ENCODE results near the gene NFKBIB. TPM values are rescaled to one million over a fixed set of nuclear protein-coding genes. Genes with fewer than 3 reads are reported as not detected.
A peak's percentile ranks its signal among the peaks of the same experiment; 100 is the strongest.

The NFKBIB gene
- total and polyA plus RNA-seq, 10 donors, result 18.1 to 33.5 (median 23.1) TPM

- Histone ChIP-seq H3K36me3 (peaks cover 0 to 72% (median 22%) of the 10 kb centered on the region in 6 donors), H3K27ac (peak overlapping the region; percentile 92 to 98 (median 94)), H3K4me1 (peaks cover 13 to 44% (median 26%) of the 10 kb centered on the region in 6 donors), H3K4me3 (peak overlapping the region in 5 of 8 donors; percentile 23 to 65 (median 30)), H3K9me3 (no peaks in the 10 kb centered on the region), H3K27me3 (replicated peaks in 1 of 7) (no peaks in the 10 kb centered on the region)
- TF ChIP-seq CTCF (IDR thresholded peaks at IDR 0.05 in 8 of 11, conservative IDR thresholded peaks at IDR 0.05 in 3 of 11) (no peak), POLR2AphosphoS5 (IDR thresholded peaks at IDR 0.05) (no peak), POLR2A (IDR thresholded peaks at IDR 0.05) (no peak)
- intact Hi-C loops (cut with DNase I; ENCODE audit: low total_unique reads), result no loop called here
- peak; percentile 78 for DNase-seq
- 52 to 66% (median 64%) methylated on average over 14 to 16 of the region's 16 CpGs for WGBS, 5 donors
Observed at GRCh38 chr19:38878575-38879399, 21.0 kb upstream of the NFKBIB start.

GRCh38 chr19:38879400-38879751, 20.4 kb upstream of the NFKBIB start:
- intact Hi-C loops (cut with DNase I; ENCODE audit: low total_unique reads), result no loop called here
- Histone ChIP-seq H3K4me3 (peak overlapping the region in 1 of 8 donors; percentile 65), H3K9me3 (no peaks in the 10 kb centered on the region), H3K36me3 (peaks cover 0 to 70% (median 25%) of the 10 kb centered on the region in 6 donors), H3K27me3 (replicated peaks in 1 of 7) (no peaks in the 10 kb centered on the region), H3K27ac (peak overlapping the region; percentile 92 to 98 (median 94)), H3K4me1 (peaks cover 13 to 44% (median 26%) of the 10 kb centered on the region in 6 donors)
- 91 to 97% (median 93%) methylated on average over 11 of the region's 11 CpGs for WGBS, 5 donors
- peak; percentile 81 for DNase-seq
- no peak for TF ChIP-seq CTCF (IDR thresholded peaks at IDR 0.05 in 8 of 11, conservative IDR thresholded peaks at IDR 0.05 in 3 of 11)
- no peak for TF ChIP-seq POLR2A (IDR thresholded peaks at IDR 0.05)
- TF ChIP-seq POLR2AphosphoS5 (IDR thresholded peaks at IDR 0.05), result no peak

GRCh38 chr19:38880076-38880881, 19.5 kb upstream of the NFKBIB start:
- H3K4me1 ChIP-seq, result peaks cover 13 to 44% (median 26%) of the 10 kb centered on the region in 6 donors
- H3K27me3 ChIP-seq (replicated peaks in 1 of 7), result no peaks in the 10 kb centered on the region
- H3K36me3 ChIP-seq, result peaks cover 0 to 78% (median 25%) of the 10 kb centered on the region in 6 donors
- H3K4me3 ChIP-seq, result no peak overlapping the region
- no peak for TF ChIP-seq CTCF (IDR thresholded peaks at IDR 0.05 in 8 of 11, conservative IDR thresholded peaks at IDR 0.05 in 3 of 11)
- TF ChIP-seq POLR2A (IDR thresholded peaks at IDR 0.05), result no peak
- TF ChIP-seq POLR2AphosphoS5 (IDR thresholded peaks at IDR 0.05), result no peak
- peak overlapping the region in 6 of 8 donors; percentile 93 to 98 (median 94) for H3K27ac ChIP-seq
- 93 to 98% (median 96%) methylated on average over 18 to 19 of the region's 19 CpGs for WGBS, 5 donors
- intact Hi-C loops (cut with DNase I; ENCODE audit: low total_unique reads), result no loop called here
- H3K9me3 ChIP-seq, result no peaks in the 10 kb centered on the region
- DNase-seq, result peak; percentile 75

Data from spleen (tissue), 11 donors.